BJ (cell line): ENCODE results near the gene PPP1R36. TPM values are rescaled to one million over a fixed set of nuclear protein-coding genes. Genes with fewer than 3 reads are reported as not detected.
"Not testable (repeated sequence)": the region's sequence is repeated elsewhere in the genome, so short reads cannot be mapped to it uniquely, and the experiment has no call there.

Source experiments
- CTCF ChIA-PET: fragments of 350-600 bp; formaldehyde crosslinking; extraction: SDS; loops from one replicate; lab custom pipeline; 2021; ENCODE audit warnings: antibody characterized with exemption, inconsistent platforms; lab: Yijun Ruan, JAX
- POLR2A ChIA-PET: fragments of 300-600 bp; sonication (Branson Sonifier 250); formaldehyde crosslinking; extraction: SDS; loops from one replicate; lab custom pipeline; 2021; ENCODE audit warnings: antibody characterized with exemption; lab: Charles Lee
- DNase-seq: peaks from one replicate; pipeline ENCODE4 v3.0.0-alpha.2; 2011; ENCODE audit warnings: low read depth
- H3K27me3 ChIP-seq: 2 replicates; pipeline ENCODE4 v1.6.0; 2011; ENCODE audit warnings: low read length; ENCODE audit not compliant: control insufficient read depth, insufficient read depth
- H3K36me3 ChIP-seq: 2 replicates; pipeline ENCODE4 v1.5.1; 2011; ENCODE audit warnings: low read length; ENCODE audit not compliant: control insufficient read depth, insufficient read depth
- H3K4me3 ChIP-seq: 2 replicates; pipeline ENCODE4 v1.5.1; 2011; ENCODE audit warnings: low read depth, mild to moderate bottlenecking, control low read depth, low read length
- CTCF ChIP-seq: IDR thresholded peaks from 2 replicates; pipeline ENCODE4 v1.5.1; 2011; ENCODE audit warnings: low read depth, mild to moderate bottlenecking, control low read depth, inconsistent platforms, low read length, moderate library complexity; ENCODE audit not compliant: insufficient read depth
- polyA plus RNA-seq: library from polyadenylated mRNA; depleted of rRNA; stranded (reverse); fragments of >200 nt; gene quantifications from 2 replicates; pipeline ENCODE4 v1.2.3, GENCODE V29; 2011

PPP1R36 gene
- polyA plus RNA-seq, 1 experiment: 0.65 TPM

- Histone ChIP-seq H3K4me3 (no peak overlapping the region), H3K27me3 (no peaks in the 10 kb centered on the region), H3K36me3 (no peaks in the 10 kb centered on the region)
- no peak for TF ChIP-seq CTCF
- ChIA-PET CTCF (interaction anchor here (1.2 to 2.4 kb wide), 3 partner anchors 16 to 73 kb away, joined by 5 to 10 read pairs (median 8); no protein-coding TSS in a partner anchor), POLR2A (no interaction called here)
- DNase-seq: no peak
Observed at GRCh38 chr14:64612971-64613666, 63.4 kb downstream of the PPP1R36 start.

- ChIA-PET POLR2A (no interaction called here), CTCF (interaction anchor here (0.7 to 2.4 kb wide), 4 partner anchors 11 to 74 kb away, joined by 3 to 10 read pairs (median 6); no protein-coding TSS in a partner anchor)
- DNase-seq: no peak
- H3K36me3 ChIP-seq: no peaks in the 10 kb centered on the region
- no peaks in the 10 kb centered on the region for H3K27me3 ChIP-seq
- no peak overlapping the region for H3K4me3 ChIP-seq
- TF ChIP-seq CTCF: no peak
Observed at GRCh38 chr14:64614166-64614565, 64.4 kb downstream of the PPP1R36 start.

DNA sequence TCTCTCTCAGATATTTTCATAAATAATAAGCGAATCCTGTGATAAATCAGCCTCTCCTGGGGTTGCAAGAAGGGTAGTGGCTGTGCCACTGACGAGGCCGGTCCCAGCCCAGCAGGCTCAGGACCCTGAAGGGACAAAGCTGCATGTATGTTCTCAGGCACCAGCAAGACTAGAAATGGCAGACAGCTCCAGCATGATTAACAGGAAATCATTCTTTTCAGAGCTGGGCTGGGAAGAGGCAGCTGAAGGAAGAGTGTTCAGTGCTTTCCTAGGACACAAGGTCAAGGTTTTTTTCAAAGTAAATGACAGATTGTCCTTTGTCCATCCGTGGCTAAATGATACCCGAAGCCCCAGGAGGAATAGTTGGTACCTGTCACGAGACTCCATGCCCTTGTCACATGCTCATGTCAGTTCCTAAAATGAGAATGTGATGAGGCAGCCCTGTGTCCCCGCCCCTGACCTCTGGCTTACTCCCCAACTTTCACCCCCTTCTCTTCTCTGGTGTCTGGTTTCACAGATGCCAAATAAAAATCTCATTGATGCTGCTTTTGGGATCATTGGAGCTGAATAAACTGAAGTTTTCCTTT, 65.1 kb downstream of the PPP1R36 start:
- Histone ChIP-seq H3K36me3 (no peaks in the 10 kb centered on the region), H3K4me3 (no peak overlapping the region), H3K27me3 (no peaks in the 10 kb centered on the region)
- CTCF ChIA-PET: interaction anchor here (0.7 to 2.4 kb wide), 4 partner anchors 10 to 22 kb away, joined by 3 to 10 read pairs (median 6); no protein-coding TSS in a partner anchor
- POLR2A ChIA-PET: no interaction called here
- TF ChIP-seq CTCF: no peak
- DNase-seq: no peak

GRCh38 chr14:64617872-64618408, 68.2 kb downstream of the PPP1R36 start:
- H3K27me3 ChIP-seq, H3K4me3 ChIP-seq, H3K36me3 ChIP-seq, DNase-seq, POLR2A ChIA-PET: not testable (repeated sequence)
- CTCF ChIA-PET: interaction anchor here (0.6 to 2.7 kb wide), 3 partner anchors 11 to 13 kb away, joined by 3 to 15 read pairs (median 6); no protein-coding TSS in a partner anchor

GRCh38 chr14:64620910-64621309, 71.1 kb downstream of the PPP1R36 start:
- Histone ChIP-seq H3K36me3 (no peaks in the 10 kb centered on the region), H3K4me3 (no peak overlapping the region), H3K27me3 (no peaks in the 10 kb centered on the region)
- CTCF ChIA-PET: interaction anchor here (1.2 to 1.5 kb wide), 2 partner anchors 16 to 78 kb away, joined by 3 to 4 read pairs; no protein-coding TSS in a partner anchor
- DNase-seq: no peak
- TF ChIP-seq CTCF: no peak
- POLR2A ChIA-PET: no interaction called here
